Stimulated activated CD4-positive, alpha-beta T cell treated with anti-CD3 and anti-CD28 coated beads, Interleukin-1b, Interleukin-23, amount 100 ng/mL, for 1 hour (primary cell): Measurements from ENCODE around the gene TMX1.

ENCODE experiments used
- DNase-seq, 2 donors: peaks; one replicate each; pipeline ENCODE4 v3.0.0-alpha.2; 2020; ENCODE audit warnings: low read depth in 2 of 2

The TMX1 gene

GRCh38 chr14:51293149-51293911 is 53.3 kb downstream of the TMX1 start:
- DNase-seq, result no peak

GRCh38 chr14:51293912-51294389 is 53.9 kb downstream of the TMX1 start:
- DNase-seq, result no peak

- DNase-seq, result no peak
Observed at GRCh38 chr14:51294951-51295525, 55.0 kb downstream of the TMX1 start.

- no peak for DNase-seq
Observed at GRCh38 chr14:51295646-51296263, 55.7 kb downstream of the TMX1 start.

- DNase-seq, result no peak
Observed at GRCh38 chr14:51297066-51297465, 57.0 kb downstream of the TMX1 start.

GRCh38 chr14:51298895-51299294 is 58.8 kb downstream of the TMX1 start:
- DNase-seq, result no peak

GRCh38 chr14:51302295-51303030 is 62.4 kb downstream of the TMX1 start:
- no peak for DNase-seq

- no peak for DNase-seq
Observed at GRCh38 chr14:51304438-51304837, 64.4 kb downstream of the TMX1 start.

- DNase-seq, result no peak
Observed at GRCh38 chr14:51304941-51305340, 64.9 kb downstream of the TMX1 start.

- DNase-seq, result no peak
Observed at GRCh38 chr14:51305751-51306150, 65.7 kb downstream of the TMX1 start.
